HEK293T (cell line): ENCODE results near the gene SLC35G3.

Source experiments
- CTCF ChIA-PET: fragments of 350-600 bp; formaldehyde crosslinking; extraction: SDS; loops from one replicate; lab custom pipeline; 2021; ENCODE audit warnings: antibody characterized with exemption, inconsistent platforms; lab: Yijun Ruan, JAX
- POLR2A ChIA-PET: fragments of 350-600 bp; formaldehyde crosslinking; extraction: SDS; loops from one replicate; lab custom pipeline; 2020; ENCODE audit warnings: antibody characterized with exemption, inconsistent platforms; lab: Yijun Ruan, JAX
- DNase-seq: peaks from one replicate; pipeline ENCODE4 v3.0.0; 2012; ENCODE audit warnings: mixed read lengths; ENCODE audit errors: extremely low spot score
- ARNT ChIP-seq: fragments of 450-650 bp; IDR thresholded peaks from 2 replicates; pipeline ENCODE4 v1.6.1; 2017; ENCODE audit warnings: mild to moderate bottlenecking
- BHLHE40 ChIP-seq: fragments of 450-650 bp; IDR thresholded peaks from 2 replicates; pipeline ENCODE4 v1.6.1; 2016; ENCODE audit warnings: mild to moderate bottlenecking, moderate library complexity, borderline replicate concordance
- CTBP1 ChIP-seq: fragments of 450-650 bp; IDR thresholded peaks from 2 replicates; pipeline ENCODE4 v1.6.1; 2016; ENCODE audit warnings: borderline replicate concordance
- ELF4 ChIP-seq: fragments of 450-650 bp; IDR thresholded peaks from 2 replicates; pipeline ENCODE4 v1.6.1; 2017; ENCODE audit warnings: antibody characterized with exemption
- FOXA1 ChIP-seq: fragments of 450-650 bp; IDR thresholded peaks from 2 replicates; pipeline ENCODE4 v1.6.1; 2016; ENCODE audit warnings: mild to moderate bottlenecking
- FOXK2 ChIP-seq: fragments of 450-650 bp; IDR thresholded peaks from 2 replicates; pipeline ENCODE4 v1.6.1; 2016; ENCODE audit warnings: mild to moderate bottlenecking
- FOXM1 ChIP-seq: fragments of 450-650 bp; IDR thresholded peaks from 2 replicates; pipeline ENCODE4 v1.6.1; 2017; ENCODE audit warnings: mild to moderate bottlenecking, borderline replicate concordance
- HDGF ChIP-seq: fragments of 450-650 bp; IDR thresholded peaks from 2 replicates; pipeline ENCODE4 v1.6.1; 2017; ENCODE audit warnings: antibody characterized with exemption, borderline replicate concordance
- L3MBTL2 ChIP-seq: fragments of 450-650 bp; conservative IDR thresholded peaks from 2 replicates; pipeline ENCODE4 v1.6.1; 2016; ENCODE audit warnings: mild to moderate bottlenecking
- LEF1 ChIP-seq: fragments of 450-650 bp; IDR thresholded peaks from 2 replicates; pipeline ENCODE4 v1.6.1; 2017; ENCODE audit warnings: mild to moderate bottlenecking, borderline replicate concordance
- NFRKB ChIP-seq: fragments of 450-650 bp; IDR thresholded peaks from 2 replicates; pipeline ENCODE4 v1.6.1; 2016; ENCODE audit warnings: mild to moderate bottlenecking, moderate library complexity
- PKNOX1 ChIP-seq: fragments of 450-650 bp; IDR thresholded peaks from 2 replicates; pipeline ENCODE4 v1.6.1; 2016
- SP1 ChIP-seq: fragments of 450-650 bp; IDR thresholded peaks from 2 replicates; pipeline ENCODE4 v1.6.1; 2017
- SUZ12 ChIP-seq: fragments of 450-650 bp; IDR thresholded peaks from 2 replicates; pipeline ENCODE4 v1.6.1; 2016; ENCODE audit warnings: mild to moderate bottlenecking
- TARDBP ChIP-seq: fragments of 450-650 bp; IDR thresholded peaks from 2 replicates; pipeline ENCODE4 v1.6.1; 2016
- ZNF384 ChIP-seq: fragments of 450-650 bp; IDR thresholded peaks from 2 replicates; pipeline ENCODE4 v1.6.1; 2016

Gene SLC35G3

GRCh38 chr17:35166526-35166925, 27.7 kb downstream of the SLC35G3 start:
- no peak for DNase-seq
- ChIA-PET POLR2A (no interaction called here), CTCF (interaction anchor here (0.6 to 1.0 kb wide), 2 partner anchors 17 to 373 kb away, joined by 3 read pairs; no protein-coding TSS in a partner anchor)
- TF ChIP-seq BHLHE40, result no peak
- TF ChIP-seq ELF4, result no peak
- TF ChIP-seq ZNF384, result no peak
- TF ChIP-seq NFRKB, result no peak
- no peak for TF ChIP-seq CTBP1
- no peak for TF ChIP-seq SP1
- no peak for TF ChIP-seq TARDBP
- no peak for TF ChIP-seq HDGF
- no peak for TF ChIP-seq L3MBTL2
- no peak for TF ChIP-seq FOXK2
- no peak for TF ChIP-seq FOXM1
- no peak for TF ChIP-seq ARNT
- no peak for TF ChIP-seq LEF1
- no peak for TF ChIP-seq SUZ12
- no peak for TF ChIP-seq PKNOX1
- no peak for TF ChIP-seq FOXA1

GRCh38 chr17:35164716-35165115, 29.5 kb downstream of the SLC35G3 start:
- TF ChIP-seq CTBP1 (no peak), L3MBTL2 (no peak), SUZ12 (no peak), TARDBP (no peak), ELF4 (no peak), HDGF (no peak), LEF1 (no peak), ARNT (no peak), BHLHE40 (no peak), PKNOX1 (no peak), SP1 (no peak), NFRKB (no peak), FOXM1 (no peak), FOXK2 (no peak), FOXA1 (no peak), ZNF384 (no peak)
- ChIA-PET POLR2A (interaction anchor here (0.6 kb wide), 1 partner anchor 647 kb away, joined by 3 read pairs; no protein-coding TSS in a partner anchor), CTCF (no interaction called here)
- DNase-seq, result no peak

- TF ChIP-seq SUZ12 (no peak), ZNF384 (no peak), FOXK2 (no peak), NFRKB (no peak), HDGF (no peak), ARNT (no peak), BHLHE40 (no peak), FOXA1 (no peak), L3MBTL2 (no peak), CTBP1 (no peak), LEF1 (no peak), SP1 (no peak), PKNOX1 (no peak), FOXM1 (no peak), TARDBP (no peak), ELF4 (no peak)
- ChIA-PET POLR2A (no interaction called here), CTCF (no interaction called here)
- DNase-seq, result no peak
Measured at GRCh38 chr17:35163886-35164285, 30.3 kb downstream of the SLC35G3 start.

- ChIA-PET POLR2A (no interaction called here), CTCF (no interaction called here)
- DNase-seq, result no peak
- no peak for TF ChIP-seq ZNF384
- TF ChIP-seq FOXK2, result no peak
- TF ChIP-seq NFRKB, result no peak
- no peak for TF ChIP-seq HDGF
- TF ChIP-seq FOXA1, result no peak
- TF ChIP-seq SUZ12, result no peak
- TF ChIP-seq TARDBP, result no peak
- TF ChIP-seq CTBP1, result no peak
- TF ChIP-seq ARNT, result no peak
- no peak for TF ChIP-seq BHLHE40
- TF ChIP-seq L3MBTL2, result no peak
- no peak for TF ChIP-seq PKNOX1
- TF ChIP-seq ELF4, result no peak
- TF ChIP-seq LEF1, result no peak
Measured at GRCh38 chr17:35162755-35163154, 31.4 kb downstream of the SLC35G3 start.

GRCh38 chr17:35161281-35161761, 32.9 kb downstream of the SLC35G3 start:
- CTCF ChIA-PET, result no interaction called here
- POLR2A ChIA-PET, result no interaction called here
- TF ChIP-seq FOXK2, result no peak
- TF ChIP-seq BHLHE40, result no peak
- no peak for TF ChIP-seq SP1
- no peak for TF ChIP-seq TARDBP
- TF ChIP-seq L3MBTL2, result no peak
- no peak for TF ChIP-seq ELF4
- no peak for TF ChIP-seq LEF1
- no peak for TF ChIP-seq SUZ12
- no peak for TF ChIP-seq NFRKB
- no peak for TF ChIP-seq ARNT
- TF ChIP-seq ZNF384, result no peak
- no peak for TF ChIP-seq FOXM1
- no peak for TF ChIP-seq HDGF
- no peak for TF ChIP-seq CTBP1
- no peak for TF ChIP-seq FOXA1
- no peak for TF ChIP-seq PKNOX1
- DNase-seq, result no peak
